HG03575 (cell line): Measurements from ENCODE around the gene CD300LF.

ENCODE experiments used
- ATAC-seq: cut with Tn5 transposase; IDR thresholded peaks from one replicate; pipeline ENCODE4 v1.9.1; 2021; ENCODE audit not compliant: unreplicated experiment, insufficient number of reproducible peaks, low FRiP score; ENCODE audit errors: extremely low read depth

CD300LF gene

DNA sequence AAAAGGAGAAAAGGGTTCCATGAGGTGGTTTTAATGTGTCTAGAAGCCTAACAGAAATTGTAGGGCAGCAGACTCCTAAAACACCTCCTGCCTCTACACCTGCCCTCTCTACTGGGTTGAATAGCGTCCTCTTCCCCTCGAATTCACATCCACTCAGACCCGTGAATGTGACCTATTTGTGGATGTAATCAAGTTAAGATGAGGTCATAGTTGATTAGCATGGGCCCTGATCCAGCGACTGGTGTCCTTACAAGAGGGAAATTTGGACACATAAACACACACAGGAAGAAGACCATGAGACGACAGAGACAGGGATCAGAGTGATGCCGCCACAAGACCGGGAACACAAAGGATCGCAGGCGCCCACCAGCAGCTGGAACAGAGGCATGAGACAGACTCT, 13.5 kb downstream of the CD300LF start:
- no peak for ATAC-seq

DNA sequence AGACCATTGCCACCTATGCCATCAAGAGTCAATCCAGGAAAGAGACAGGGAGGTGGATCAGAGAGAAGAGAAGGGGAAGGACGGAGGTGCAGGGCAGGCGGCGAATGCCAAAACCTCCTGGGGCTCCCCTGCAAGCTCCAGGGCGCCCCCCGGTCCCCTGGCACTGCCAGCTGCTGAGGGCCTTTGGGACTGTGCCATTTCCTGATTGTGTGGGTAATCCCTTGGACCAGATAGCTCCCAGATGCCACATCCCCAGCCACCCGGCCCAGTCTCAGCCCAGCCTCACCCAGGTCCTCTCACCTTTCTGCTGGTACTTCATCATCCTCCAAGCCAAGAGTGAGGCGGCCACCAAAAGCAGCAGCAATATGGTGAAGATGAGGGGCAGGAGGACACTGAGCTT, 14.7 kb downstream of the CD300LF start:
- no peak for ATAC-seq

DNA sequence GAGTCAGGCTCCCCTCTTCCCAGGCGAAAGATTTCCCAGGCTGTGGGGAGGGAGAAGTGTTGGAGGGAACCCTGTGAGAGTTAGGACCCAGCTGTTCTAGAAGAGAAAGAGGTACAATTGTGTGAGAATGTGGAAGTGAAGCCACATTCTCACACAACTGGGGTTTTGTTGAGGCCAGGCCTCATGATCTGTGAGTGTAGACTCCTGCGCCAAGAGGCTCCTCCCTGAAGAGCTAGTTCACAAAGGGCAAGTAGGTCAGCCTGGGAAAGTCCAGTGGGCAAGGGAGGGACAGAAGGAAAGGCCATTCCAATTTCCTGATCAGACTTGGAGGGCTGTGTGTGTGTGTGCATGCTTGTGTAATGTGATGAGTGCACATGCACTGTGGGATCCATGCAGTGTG, 15.2 kb downstream of the CD300LF start:
- no peak for ATAC-seq

DNA sequence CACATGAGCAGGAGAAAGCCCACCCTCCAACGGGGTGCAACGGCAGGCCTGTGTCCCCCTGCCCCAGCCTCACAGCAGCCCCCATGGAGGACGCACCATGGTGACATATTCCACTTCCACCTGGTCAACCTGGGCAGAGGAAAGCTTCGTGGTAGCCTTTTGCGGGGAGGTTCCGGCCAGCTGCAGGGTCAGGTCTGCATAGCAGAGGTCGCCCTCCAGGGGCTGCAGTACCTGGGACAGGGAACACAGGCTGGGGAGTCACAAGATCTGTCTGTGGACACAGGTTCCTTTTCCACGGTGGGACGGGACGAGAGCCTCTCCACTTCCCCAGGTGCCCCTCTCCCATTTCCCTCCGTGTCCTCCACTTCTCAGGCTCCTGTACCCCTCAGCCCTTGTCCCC, 17.1 kb downstream of the CD300LF start:
- no peak for ATAC-seq

DNA sequence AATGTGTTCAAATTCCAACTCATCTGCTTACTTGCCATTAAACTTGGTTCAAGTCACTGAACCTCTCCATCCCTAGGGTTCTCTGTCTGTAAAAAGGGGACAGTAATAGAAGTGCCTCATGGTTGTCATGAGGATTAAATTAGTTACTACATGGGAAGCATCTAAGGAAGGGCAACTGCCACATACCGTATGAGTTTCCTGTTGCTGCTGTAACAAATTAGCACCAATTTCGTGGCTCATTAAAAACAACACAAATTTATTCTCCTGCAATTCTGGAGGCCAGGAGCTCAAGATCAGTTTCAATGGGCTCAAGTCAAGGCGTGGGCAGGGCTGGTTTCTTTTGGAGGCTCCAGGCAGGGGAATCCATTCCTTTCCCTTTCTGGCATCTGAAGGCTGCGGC, 18.6 kb downstream of the CD300LF start:
- ATAC-seq = no peak

DNA sequence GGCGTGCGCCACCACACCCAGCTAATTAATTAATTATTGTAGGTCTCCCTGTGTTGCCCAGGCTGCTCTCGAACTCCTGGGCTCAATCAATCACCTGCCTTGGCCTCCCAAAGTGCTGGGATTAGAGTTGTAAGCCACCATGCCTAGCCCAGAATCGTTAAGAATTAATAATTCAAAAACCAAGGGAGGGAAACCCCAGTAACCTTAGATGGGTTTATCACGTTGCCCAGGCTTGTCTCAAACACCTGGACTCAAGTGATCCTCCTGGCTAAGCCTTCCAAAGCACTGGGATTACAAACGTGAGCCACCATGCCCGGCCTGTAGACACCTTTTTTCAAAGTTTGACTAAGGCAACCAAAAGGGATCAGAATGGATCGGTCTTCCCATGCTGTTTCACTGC, 21.6 kb downstream of the CD300LF start:
- no peak for ATAC-seq

DNA sequence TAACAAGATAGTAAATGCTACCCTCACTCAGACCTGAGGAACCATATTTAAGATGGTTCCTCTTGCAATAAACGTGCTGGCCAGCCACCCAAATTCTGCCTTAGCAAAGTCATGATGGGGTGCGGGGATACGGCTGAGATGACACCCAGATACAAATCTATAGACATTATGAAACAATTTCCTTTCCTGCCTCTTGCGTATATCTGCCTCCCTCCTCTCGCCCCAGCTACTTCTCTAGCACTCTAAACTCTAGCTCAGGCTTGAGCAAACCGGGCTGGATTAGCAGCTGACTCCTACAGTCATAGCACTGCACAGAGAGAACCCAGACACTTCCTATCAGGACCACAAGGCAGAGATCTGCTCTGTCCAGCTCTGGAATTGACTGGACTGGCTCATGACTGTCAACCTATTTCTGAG, 22.3 kb downstream of the CD300LF start:
- ATAC-seq = no peak

DNA sequence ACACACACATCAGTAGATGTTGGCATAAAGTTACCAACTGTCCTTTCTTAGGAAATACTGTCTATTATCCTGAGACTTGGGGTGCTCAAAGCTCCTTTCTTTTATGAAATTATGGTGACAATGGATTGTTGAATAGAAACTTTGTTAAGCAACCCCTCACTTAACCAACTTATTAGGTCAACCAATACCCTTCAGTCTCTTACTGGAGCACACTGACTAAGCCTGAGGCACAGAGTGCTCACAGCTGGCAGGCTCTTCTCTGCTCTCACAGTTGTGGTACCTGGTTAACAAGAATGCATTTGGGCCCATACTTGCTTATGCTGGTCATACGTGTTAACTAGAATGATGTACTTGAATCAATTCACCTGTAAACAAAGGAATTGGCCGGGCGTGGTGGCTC, 24.8 kb downstream of the CD300LF start:
- ATAC-seq = no peak

DNA sequence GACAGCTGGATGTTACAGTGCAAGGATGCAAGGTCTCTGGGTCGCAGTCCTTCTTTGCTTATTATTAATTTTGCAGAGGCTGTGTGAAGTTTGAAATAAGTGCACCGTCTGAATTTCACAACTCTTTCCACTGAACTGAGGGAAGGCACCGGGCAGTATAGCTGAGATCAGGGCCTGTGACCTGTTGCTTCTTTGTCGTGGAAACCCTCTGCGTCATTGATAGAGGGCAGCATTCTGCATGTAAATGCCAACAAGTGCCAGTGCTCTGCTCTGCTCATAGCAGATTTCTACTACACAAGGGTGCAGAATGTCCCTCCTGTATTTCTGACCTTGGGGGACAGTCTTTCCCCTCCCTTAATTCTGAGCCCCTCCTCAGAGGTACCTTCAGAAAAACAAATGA, 26.0 kb downstream of the CD300LF start:
- ATAC-seq = no peak

DNA sequence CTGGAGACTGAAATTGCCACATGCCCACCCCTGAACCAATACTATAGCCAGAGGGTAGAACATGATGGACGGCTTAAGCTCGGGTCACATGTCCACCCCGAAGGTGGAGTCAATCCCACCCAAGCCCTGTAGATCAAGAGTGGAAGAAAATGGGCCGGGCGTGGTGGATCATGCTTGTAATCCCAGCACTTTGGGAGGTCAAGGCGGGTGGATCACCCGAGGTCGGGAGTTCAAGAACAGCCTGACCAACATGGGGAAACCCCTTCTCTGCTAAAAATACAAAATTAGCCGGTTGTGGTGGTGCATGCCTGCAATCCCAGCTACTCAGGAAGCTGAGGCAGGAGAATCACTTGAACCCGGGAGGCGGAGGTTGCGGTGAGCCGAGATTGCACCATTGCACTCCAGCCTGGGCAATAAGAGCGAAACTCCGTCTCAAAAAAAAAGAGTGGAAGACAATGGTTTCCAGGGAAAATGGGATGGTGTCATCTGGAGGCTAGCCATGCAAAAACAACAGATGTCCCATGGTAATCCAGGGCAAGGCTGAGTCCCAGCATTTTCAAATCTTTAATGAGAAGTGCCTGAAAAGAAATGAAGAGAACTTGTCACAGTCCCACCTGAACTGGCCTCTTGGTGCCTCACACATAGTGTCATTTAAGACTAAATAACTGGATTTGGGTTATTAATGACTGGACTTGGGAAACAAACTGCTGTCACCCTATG, 30.1 kb downstream of the CD300LF start:
- ATAC-seq = no peak

DNA sequence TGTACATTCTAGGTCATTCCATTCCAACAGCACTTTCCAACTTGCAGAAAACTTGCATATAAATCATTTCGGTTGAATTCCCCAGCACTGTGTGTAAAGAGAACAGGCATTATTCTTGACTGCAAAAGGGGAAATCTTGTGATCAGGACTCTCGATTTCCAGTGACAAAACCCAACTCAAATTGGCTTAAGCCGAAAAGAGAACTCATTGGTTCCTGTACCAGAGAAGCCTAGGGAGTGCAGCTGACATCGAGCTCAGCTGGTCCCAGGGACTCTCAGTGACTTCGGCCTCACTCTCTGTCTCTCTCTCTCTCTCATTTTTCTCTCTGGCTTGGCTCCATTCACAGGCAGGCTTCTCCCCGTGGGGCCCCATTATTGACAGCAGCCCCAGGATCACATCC, 30.7 kb downstream of the CD300LF start:
- ATAC-seq = no peak

DNA sequence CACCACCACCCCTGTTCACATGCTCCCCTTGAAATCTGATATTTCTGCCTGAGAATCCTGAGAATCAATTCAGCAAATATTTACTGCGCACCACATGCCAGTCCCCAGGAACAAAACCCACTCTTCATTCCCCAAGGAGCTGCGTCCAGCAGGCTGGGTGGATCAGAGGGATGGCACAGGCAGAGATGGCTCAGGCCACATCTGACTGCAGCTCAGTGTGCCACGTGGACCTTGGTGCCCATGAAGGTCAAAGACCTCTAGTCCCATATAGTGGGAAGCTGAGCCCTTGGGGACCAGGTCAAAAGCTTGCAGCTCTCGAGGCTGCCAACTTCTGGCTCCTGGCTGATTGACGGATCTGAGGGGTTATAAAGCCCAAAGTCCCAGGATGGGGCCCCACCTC, 31.8 kb downstream of the CD300LF start:
- ATAC-seq = no peak

DNA sequence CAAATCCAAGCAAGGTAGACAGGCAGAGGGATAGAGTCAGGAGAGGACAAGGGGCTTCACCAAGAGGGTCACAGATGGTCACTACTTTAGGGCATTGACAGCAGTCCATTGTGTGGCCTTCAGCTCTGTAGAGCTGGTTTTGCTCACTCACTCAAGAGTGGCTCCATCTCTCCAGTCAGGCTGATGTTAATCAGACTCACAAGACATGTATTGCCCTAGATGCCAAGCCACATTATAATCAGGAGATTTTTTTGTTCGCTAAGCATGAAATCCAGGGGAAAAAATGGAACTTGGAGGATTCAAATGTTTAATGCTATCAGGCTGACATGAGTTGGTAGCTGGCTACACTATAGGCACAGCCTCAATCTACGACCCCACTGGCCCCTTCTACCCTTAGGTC, 32.5 kb downstream of the CD300LF start:
- ATAC-seq = no peak

DNA sequence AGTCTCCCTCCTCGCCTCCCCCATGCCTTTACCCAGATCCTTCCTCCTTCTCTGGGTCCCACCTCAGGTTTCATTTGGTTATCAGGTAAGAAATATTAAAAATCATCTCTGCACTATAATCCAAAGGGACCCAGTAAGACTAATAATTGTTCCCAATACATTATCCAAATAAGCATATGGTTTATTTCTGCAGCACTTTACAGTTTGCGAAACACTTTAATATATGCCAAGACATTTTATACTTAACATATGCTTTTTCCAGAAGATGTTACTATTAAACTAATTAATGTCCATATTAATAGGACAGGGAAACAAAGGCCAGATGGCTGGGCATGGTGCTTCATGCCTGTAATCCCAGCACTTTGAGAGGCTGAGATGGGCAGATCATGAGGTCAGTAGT, 33.3 kb downstream of the CD300LF start:
- no peak for ATAC-seq

DNA sequence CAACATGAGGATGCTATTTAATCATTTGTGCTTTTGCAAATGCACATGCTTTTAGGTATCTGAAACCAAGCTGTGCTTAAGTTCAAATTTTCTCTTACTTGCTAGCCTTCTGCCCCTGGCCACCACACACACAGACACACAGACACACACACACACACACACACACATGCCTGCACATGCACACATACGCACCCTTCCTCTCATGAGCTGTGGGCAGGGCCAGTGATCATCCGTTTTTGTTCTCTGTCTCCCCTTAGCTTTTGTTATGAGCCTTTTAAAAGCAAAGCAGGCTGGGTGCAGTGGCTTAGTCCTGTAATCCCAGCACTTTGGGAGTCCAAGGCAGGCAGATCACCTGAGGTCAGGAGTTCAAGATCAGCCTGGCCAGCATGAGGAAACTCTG, 34.2 kb downstream of the CD300LF start:
- no peak for ATAC-seq

DNA sequence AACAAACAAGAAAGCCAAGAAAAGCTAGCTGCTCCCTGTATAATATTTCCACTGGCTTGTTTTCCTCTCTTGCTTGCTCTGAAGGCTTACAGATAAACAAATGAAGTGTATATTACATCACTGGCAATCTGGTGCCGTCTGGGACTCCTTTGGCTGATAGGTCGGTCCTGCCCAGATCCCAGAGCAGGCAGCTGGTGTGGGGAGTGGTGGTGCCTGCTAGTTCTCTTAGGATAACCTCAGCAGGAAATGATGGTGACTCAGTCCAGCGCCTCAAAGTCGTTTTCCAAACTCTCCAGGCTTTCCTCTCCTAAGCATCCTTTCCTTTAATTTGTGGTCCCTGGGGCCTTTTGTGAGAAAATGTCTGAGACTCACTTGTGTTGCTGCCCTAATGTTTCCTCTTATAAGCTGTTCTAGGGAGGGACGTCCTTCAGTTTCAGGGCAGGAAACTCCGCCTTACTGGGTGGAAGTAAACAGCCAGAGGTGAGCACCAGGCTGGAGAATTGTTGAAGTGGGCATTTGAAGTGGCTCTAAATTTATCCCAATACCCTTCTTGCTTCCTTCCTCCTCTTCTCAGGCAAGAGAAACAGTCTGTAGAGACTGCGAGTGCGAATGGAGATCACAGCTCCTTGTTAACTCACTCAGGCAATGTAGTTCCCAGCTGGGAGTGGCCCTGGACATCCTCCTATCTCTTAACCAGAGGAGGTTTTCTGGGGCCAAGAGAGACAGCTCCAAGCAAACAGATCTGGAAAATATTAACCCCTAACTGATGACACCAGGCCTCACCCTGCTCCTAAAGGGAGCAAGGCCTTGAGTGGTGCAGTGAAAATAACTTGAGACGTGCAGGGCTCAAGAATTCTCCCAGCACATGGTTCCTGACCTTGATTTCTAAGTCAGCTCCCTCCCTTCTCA, 34.9 kb downstream of the CD300LF start:
- no peak for ATAC-seq

DNA sequence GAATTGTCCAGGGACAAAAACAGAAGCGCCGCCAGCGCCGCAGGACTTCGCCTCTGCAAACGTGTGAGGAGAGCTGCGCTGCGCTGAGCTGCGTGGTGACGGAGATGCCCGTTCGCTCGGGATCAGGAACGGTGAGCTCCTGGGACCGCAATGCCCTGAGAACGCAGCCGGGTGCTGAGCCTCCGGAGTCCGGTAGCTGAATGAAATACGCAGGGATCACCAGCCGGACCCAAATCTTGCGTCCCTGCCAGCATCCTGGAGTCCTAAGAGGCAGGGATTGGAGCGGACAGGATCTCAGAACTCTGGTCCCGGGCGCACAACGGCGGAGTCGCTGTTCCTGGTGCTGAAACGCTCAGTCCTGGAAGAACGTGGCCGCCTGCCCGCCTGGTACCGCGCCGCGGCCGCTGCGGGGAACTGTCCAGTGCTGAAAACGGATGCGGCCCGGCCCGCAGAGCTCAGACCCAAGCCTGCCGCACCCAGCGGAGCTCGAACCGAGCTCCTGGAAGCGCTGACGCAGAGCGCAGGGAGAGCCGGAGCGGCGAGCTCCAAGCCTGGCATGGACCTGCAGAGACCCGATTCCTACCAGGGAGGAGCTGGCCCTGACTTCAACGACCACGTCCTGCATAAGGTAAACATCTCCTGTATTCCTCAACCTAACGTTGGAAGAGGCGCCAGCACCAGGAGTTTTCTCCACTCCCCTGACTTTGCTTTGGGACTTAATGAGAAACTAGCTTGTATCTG, 41.5 kb downstream of the CD300LF start:
- ATAC-seq = no peak

DNA sequence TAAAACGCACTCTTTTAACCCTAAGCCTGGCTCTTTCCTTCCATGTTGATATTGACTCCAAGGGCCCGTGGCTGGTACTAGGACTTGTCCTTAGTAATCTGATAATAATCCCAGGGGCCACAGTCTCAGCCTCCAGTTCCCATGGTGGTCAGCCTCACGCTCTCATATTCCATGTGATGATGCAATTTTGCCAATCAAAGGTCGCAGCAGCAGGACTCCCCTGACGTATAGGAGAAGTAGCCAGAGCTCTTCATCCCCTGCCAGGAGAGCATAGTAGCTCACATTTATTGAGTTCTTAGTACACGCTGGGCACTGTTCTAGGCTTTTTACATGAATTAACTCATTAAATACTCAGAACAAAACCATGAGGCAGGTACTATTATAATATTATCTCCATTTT, 42.4 kb downstream of the CD300LF start:
- no peak for ATAC-seq

DNA sequence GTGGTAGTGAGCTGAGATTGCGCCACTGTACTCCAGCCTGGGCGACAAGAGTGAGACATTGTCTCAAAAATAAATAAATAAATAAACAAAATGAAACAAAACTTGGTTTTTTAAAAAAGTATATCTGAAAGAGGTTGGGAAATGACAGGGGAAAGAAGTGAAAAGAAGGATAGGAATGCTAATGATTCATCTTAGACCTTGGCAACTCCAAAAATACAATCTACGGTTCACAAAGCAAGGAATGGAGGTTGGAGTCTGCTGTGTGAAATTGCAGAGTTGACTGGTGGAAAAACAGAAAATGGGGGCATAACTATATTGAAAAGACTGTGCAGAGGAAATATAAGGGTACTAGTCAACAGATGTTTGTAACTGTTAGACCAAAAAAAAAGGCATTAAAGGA, 49.2 kb downstream of the CD300LF start:
- ATAC-seq = no peak

DNA sequence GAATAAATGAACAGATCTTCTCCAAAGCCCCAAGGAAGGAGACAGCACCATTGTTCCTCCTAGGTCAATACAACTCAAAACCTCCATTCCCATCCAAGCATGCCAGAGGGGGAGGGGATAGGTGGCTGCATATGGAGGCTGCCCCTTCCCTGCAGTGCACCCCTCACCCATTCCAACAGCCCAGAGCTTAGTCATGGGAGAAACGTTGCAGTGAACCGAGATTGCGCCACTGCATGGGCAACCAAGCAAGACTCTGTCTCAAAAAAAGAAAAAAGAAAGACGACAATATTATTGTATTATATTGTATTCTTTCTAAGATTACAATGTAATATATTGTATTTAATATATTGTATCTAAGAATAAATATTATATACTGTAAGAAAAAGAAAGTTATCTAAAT, 52.8 kb downstream of the CD300LF start:
- ATAC-seq = no peak
